Bladder microvascular endothelial cell (primary cell): ENCODE measurements around the gene UBD. TPM values are rescaled to one million over a fixed set of nuclear protein-coding genes. Genes with fewer than 3 reads are reported as not detected.

Experiments
- total RNA-seq: library from RNA; depleted of rRNA; stranded (reverse); fragments of >200 nt; gene quantifications from 2 replicates; pipeline ENCODE4 v1.2.3, GENCODE V29; 2014

UBD gene
- 7.0 and 231 TPM in 2 replicates for total RNA-seq

DNA sequence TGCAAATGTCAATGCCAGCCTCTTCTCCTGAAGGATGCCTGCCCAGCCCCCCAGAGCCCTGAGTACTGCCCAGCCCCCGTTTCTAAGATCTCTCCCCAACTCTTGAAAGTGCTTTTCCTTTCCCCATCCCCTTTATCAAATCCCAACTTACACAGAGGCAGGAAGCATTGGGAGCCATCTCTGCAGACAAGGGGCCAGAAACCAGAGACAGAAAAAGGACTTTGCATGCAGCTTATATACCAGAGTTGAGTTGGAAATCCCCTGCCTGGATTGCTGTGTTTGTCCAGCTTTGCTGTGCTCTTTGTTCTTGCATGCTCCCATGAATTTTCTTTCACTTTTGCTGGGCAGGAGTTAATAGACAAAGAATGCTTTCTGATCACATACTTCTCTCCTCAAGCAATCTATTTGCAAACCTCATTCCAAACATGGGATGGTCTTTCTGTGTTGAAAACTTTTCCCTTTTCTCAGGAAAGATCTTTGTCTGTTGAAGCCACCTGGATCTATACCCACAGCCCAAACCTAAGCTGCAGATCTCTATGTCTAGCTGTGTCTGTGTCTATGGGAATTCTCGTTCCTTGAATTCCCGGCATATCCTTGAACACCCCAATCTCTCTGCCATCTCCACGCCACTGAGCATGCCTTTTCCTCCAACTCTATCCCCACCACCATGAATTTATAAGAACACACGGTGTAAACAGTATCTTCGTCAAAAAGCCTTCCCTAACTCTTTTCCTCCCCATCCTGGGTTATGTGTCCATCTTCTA, at the start of gene UBD:
TSS of gene UBD (minus strand) at position 209 of the 764 bp plus-strand sequence. CDS start at position 178, 31 bp downstream.

GRCh38 chr6:29584821-29585220, 25.3 kb upstream of the UBD start, which contains the start of gene OR2H2:
Gene OR2H2 (plus strand): TSS chr6:29585121. CDS start chr6:29587945, 2,824 bp downstream.

Other genes starting within 250 kb of the UBD start
- gene OR5V1, start 190.9 kb downstream of the UBD start, total RNA-seq = not detected in 2 replicates
- gene OR12D3, start 184.4 kb downstream of the UBD start, total RNA-seq = not detected in 2 replicates
- gene OR12D2, start 164.1 kb downstream of the UBD start, total RNA-seq = not detected in 2 replicates
- gene OR12D1, start 144.8 kb downstream of the UBD start, total RNA-seq = not detected in 2 replicates
- not detected in 2 replicates for gene OR10C1, start 120.4 kb downstream of the UBD start, total RNA-seq
- gene OR11A1, start 102.7 kb downstream of the UBD start, total RNA-seq = not detected in 2 replicates
- not detected in 2 replicates for gene OR2H1, start 102.6 kb downstream of the UBD start, total RNA-seq
- not detected in 2 replicates for gene MAS1L, start 71.8 kb downstream of the UBD start, total RNA-seq
- gene OR2H2, start 25.4 kb upstream of the UBD start, total RNA-seq = not detected in 2 replicates
- gene GABBR1, start 73.5 kb upstream of the UBD start, total RNA-seq = 2.3 and 7.2 TPM in 2 replicates
- not detected in 2 replicates for gene MOG, start 97.4 kb upstream of the UBD start, total RNA-seq
- gene ZFP57, start 121.4 kb upstream of the UBD start, total RNA-seq = not detected in 2 replicates
- 25.6 and 73.2 TPM in 2 replicates for gene HLA-F, start 163.7 kb upstream of the UBD start, total RNA-seq